Heart left ventricle (tissue), 13 donors: ENCODE data around the gene MARS1.
A peak's percentile ranks its signal among the peaks of the same experiment; 100 is the strongest.

Experiments
- POLR2A ChIP-seq, 2 donors: fragments of 450-650 bp; IDR thresholded peaks; one replicate each; pipeline ENCODE4 v1.6.1; 2017; ENCODE audit warnings: antibody characterized with exemption in 2 of 2, mild to moderate bottlenecking in 2 of 2, moderate library complexity in 2 of 2
- TF ChIP-seq, protein P1 (sequence below), 12 donors: fragments of 200-600 bp; sonication (generic) in 4 of 12; IDR thresholded peaks; one replicate each; pipeline versions ENCODE4 v1.5.0 to v1.8.0; 2018 to 2022; ENCODE audit warnings: antibody characterized with exemption in 12 of 12, mild to moderate bottlenecking in 5 of 12
- donor health status: ischemic (EF 13 %, LVEDD 7.1; RV severe dilation, severe dysfunction).
- donor health status: DM: no; HTN: yes; CAD: no.
- donor health status: DM: no; HTN: no; CAD: no.
- donor health status: ischemic (EF 25% LVEDD 6.9; RV normal size, moderate dysfunction).
- donor health status: ischemic (EF 25% LVEDD 5.7; RV mildly dilated, moderate dysfunction).
- donor health status: ischemic (EF 35%, LVEDD 5.7; RV mildly dilated, moderate dysfunction).
- donor health status: nonischemic (EF 11% LVEDD 7.7; RV severe dilation, severe dysfunction).
- donor health status: DM: yes; HTN: yes; CAD: no.
- donor health status: PGD.
- donor health status: ischemic (EF 29% LVEDD 5.4; RV normal size, mild dysfunction).
- donor health status: nonischemic (EF 23%, LVEDD 6.1; RV moderate dilation, normal function).

DNA sequence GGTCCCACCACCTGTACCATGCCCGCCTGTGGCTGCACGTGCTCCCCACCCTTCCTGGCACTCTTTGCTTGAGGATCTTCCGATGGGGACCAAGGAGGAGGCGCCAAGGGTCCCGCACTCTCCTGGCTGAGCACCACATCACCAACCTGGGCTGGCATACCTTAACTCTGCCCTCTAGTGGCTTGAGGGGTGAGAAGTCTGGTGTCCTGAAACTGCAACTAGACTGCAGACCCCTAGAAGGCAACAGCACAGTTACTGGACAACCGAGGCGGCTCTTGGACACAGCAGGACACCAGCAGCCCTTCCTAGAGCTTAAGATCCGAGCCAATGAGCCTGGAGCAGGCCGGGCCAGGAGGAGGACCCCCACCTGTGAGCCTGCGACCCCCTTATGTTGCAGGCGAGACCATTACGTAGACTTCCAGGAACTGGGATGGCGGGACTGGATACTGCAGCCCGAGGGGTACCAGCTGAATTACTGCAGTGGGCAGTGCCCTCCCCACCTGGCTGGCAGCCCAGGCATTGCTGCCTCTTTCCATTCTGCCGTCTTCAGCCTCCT lies 31.6 kb upstream of the MARS1 start:
- TF ChIP-seq, protein P1, sequence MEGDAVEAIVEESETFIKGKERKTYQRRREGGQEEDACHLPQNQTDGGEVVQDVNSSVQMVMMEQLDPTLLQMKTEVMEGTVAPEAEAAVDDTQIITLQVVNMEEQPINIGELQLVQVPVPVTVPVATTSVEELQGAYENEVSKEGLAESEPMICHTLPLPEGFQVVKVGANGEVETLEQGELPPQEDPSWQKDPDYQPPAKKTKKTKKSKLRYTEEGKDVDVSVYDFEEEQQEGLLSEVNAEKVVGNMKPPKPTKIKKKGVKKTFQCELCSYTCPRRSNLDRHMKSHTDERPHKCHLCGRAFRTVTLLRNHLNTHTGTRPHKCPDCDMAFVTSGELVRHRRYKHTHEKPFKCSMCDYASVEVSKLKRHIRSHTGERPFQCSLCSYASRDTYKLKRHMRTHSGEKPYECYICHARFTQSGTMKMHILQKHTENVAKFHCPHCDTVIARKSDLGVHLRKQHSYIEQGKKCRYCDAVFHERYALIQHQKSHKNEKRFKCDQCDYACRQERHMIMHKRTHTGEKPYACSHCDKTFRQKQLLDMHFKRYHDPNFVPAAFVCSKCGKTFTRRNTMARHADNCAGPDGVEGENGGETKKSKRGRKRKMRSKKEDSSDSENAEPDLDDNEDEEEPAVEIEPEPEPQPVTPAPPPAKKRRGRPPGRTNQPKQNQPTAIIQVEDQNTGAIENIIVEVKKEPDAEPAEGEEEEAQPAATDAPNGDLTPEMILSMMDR (IDR thresholded peaks at IDR 0.05), result peak; percentile 25 to 59 (median 45)
- no peak for TF ChIP-seq POLR2A (IDR thresholded peaks at IDR 0.05)
